Dermis microvascular lymphatic vessel endothelial cell (primary cell): ENCODE data around the gene TOB2. TPM values are rescaled to one million over a fixed set of nuclear protein-coding genes. Genes with fewer than 3 reads are reported as not detected.
"Not testable (repeated sequence)": the region's sequence is repeated elsewhere in the genome, so short reads cannot be mapped to it uniquely, and the experiment has no call there.

Experiments
- DNase-seq, 2 donors: peaks; one replicate each; pipeline versions ENCODE4 v3.0.0 to v3.0.0-alpha.2; 2010; ENCODE audit warnings: low read depth in 2 of 2
- total RNA-seq: library from RNA; depleted of rRNA; stranded (reverse); fragments of >200 nt; gene quantifications from 2 replicates; pipeline ENCODE4 v1.2.1, GENCODE V29; 2014

Gene TOB2
- total RNA-seq, 1 donor from 2014 or later: 11.3 TPM

DNA sequence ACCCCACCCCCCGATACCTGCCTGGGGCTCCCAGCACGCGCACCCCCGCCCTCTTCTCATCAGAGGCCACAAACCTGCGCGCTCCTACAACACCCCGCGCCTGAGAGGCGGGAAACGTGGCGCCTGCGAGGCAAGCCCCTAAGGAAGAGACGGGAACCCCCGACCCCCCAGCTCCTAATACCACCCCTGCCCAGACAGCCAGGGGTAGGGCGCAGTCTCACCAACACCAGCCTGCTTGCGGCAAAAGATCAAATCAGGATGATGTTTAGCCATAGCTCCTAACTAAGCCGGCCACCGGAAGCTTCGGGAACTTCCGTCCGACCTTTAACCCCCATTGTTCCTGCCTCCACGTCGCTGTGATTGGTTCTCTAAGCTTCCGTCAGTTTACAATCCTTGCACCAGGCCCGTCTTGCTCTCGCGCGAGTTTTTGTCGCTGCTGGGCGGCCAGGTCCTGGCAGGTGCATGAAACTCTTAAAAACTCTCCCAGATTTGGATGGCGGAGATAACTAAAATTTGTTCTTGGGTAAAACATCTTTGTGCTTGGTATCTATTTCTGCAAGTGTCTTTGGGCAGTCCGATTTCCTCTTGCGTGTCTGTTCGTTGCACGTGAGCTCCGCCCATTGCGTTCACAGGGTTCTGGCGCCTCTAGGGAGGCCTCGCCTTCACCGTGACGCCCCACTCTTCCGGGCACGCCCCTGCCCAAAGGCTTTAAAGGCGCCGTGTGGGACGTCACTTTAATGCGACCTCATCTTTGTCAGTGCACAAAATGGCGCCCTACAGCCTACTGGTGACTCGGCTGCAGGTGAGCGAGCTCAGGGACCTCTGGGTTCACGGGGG lies 22.0 kb upstream of the TOB2 start, which contains the start of the genes ACO2 and PHF5A:
ACO2 (plus strand) TSS at position 737 of the 837 bp plus-strand sequence; CDS start at position 767, 30 bp downstream.
PHF5A (minus strand) TSS at position 312 of the 837 bp plus-strand sequence; CDS start at position 273, 39 bp downstream.
- DNase-seq: peak; percentile 96 to 98

DNA sequence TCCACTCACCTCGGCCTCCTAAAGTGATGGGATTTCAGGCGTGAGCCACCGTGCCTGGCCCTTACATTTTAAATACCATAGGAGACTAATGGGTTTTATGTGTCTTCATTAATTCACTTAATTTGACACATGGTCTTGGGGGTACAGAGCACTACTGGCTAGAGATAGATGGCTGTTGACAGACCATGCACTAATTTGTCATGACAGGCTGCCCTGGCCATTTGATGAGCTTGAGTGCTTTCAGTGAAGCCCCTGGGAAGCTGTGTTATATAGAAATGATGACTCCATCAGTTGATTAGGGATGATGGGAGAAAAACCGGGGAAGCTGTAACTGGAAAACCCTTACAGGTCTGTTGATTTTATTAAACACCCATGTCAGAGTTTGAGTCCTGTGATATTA lies 15.3 kb upstream of the TOB2 start:
- DNase-seq: no peak

DNA sequence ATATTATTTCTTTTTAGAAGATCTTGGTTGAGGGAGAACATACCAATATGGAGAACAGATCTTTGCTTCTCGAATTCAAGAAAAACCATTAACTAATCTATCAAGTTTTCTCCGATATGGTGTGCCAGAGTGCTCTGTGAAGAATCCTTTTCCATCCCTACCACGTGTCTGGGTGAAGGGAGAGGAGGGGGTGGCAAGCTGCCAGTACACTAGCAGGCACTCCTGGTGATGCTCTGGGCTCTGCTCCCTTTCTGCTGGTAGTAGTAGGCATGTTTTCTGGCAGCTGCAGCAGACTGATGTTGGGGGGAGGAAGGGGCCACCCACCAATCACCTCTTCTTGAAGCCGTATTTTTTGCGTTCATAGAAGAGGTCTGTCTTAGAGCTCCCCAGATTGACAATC lies 13.5 kb upstream of the TOB2 start:
- not testable (repeated sequence) for DNase-seq

DNA sequence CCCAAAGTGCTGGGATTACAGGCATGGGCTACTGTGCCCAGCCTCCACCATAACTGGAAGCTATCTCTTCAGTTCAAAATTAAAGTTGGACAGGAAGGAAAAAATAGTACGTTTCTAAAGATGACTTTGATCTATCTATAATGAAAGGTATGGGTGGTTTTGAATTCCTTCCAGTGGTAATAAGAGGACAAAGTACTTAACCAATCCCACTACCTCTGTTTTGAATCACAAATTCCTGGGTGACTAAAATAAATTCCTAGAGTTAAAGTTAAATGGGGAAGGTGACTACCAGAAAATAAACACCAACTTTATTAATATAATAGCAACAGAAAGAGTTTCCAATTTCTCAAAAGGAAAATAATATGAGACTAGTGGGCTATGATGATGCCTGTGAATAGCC lies 12.8 kb upstream of the TOB2 start:
- DNase-seq: no peak

DNA sequence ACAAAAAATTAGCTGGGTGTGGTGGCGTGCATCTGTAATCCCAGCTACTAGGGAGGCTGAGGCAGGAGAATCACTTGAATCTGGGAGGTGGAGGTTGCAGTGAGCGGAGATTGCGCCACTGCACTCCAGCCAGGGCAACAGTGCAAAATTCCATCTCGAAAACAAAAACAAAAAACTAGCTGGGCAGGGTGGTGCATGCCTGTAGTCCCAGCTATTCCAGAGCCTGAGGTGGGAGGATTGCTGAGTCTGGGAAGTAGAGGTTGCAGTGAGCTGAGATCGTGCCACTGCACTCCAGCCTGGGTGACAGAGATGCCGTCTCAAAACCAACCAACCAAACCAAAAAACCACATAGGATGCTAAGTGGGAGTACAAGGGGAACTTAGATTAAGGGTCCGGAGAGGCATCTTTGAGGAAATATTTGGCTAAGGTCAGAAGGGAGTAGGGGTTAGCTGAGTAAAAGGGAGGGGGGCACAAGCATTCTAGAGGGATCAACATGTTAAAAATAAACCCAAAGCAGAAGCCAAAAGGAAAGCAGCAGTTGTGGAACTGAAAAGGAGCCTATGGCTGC lies 11.6 kb upstream of the TOB2 start:
- no peak for DNase-seq

DNA sequence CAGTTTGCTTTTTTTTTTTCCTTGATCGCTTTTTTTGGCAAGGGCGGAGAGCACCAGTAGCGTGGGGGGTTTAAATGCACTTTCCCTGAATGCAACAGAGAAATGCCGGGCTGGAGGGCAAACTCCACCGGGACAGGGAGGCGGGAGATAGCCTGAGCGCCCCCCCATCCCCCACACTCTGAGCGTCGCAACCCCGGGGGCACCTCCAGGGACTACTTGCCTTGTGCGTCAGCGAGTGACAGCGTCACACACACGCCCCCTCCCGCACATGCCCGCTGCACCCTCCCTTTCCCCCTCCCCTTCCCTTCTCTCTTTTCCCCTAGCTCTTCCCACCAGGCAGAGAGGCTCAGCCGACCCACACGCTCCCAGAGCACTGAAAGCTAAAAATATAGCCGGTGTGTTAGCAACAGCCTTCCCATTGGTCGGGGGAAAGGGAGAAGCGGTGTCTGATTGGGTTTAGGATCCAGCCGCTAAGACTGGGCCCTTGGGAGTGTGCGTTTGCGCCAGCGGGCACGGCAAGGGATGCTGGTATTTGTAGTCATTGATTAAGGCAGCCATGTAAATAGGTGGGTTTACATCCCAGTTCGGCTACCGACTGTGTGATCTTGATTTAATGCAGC lies 1.7 kb upstream of the TOB2 start:
- peak; percentile 99 to 100 for DNase-seq

DNA sequence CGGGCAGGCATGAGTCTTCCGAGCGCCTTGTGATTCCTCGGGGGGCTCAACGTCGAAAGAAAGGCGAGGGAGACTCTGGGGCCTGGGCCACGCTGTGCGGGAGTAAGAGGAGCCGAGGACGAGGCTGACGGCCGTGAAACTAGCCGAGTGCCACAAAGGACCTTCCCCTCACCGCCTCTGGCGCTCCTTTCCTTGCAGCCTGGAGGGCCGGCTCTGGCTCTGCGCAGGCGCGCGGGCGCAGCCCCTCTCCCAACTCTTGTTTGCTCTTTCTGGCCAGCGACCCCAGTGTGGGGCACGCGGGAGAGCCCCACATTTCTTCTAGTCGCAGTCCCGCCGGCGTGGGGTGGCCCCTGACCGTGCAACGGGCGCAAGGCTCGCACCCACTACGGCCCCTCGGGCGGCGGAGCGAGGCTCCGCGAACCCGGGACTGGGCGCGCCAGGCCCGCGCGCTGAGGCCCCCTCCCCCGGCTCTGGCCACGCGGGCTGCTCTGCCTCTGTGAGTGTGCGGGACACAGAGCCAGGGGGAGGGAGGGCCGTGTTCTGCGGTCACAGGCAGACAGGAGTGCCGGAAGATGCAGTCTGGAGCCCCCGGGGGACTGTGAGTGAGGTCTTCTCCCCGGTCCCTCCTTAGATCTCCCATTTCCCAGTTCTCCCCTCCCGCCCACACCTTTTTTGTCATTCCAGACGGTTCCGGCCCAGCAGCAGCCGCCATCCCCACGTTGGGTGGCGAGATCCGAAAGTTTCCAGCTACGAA lies 1.0 kb upstream of the TOB2 start:
- DNase-seq: peak; percentile 25 to 78

DNA sequence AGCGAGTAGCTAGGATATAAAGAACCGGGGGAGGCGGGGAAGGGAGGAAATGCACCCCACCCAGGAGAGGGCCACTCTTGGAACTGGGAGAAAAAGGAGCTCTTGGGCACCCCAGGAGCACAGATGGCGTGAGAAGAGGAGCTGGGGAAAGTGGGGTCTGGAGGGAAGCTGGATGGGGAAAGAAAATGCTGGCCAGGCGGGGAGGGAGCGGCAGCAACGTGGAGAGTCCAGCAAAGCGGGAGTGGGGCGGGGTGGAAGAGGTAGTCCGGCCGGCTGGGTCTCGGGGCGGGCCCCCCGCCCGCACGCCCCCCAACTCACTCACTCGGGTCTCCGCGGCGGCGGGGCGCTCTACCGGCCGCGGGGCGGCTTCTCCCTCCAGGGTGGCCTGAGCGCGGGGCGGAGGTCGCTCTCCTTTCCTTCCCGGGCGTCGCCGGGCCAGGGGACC lies 522 bp downstream of the TOB2 start:
- peak in 1 of 2 donors; percentile 23 for DNase-seq

DNA sequence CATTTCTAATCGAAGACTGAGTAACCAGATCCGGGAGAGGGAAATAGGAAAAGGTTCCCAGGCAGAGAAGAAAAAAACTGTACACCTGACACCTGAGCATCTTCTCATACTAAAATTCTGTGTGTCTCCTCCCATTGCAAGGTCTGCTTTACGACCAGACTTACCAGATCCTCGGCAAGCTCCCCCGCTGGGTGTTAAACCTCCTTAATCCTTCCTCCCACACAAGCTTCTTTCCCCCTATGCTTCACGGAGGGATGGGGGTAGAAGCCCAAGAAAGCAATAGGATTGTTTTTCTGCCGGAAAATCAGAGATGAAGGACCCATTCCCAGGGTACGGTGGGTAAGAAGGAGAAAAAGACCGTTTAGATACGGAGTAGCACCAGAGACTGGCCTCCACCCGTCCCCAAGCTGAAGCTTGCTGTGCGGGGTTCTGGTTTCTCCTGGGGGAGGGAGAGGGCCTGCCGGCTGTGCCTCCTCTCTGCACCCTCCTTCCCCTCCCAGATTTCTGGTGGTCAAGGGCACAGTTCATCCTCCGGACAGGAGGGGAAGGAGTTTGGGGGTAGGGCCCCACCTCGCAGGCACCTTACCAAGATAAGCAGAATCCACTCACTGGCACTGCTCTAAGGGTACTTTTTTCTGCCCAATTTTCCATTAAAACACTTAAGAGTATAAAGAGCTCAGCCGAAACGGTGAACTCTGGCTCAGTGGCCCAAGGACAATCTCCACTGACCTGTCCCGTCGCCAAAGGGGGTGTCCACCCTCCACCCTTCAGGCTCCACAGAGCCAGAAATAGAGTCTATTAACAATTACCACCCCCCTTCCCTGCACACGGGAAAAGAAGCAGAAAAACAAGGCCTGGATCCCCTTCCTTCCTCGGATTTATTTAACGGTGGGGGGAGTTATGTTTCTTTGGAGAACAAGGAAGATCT lies 1.2 kb downstream of the TOB2 start:
- peak in 1 of 2 donors; percentile 19 for DNase-seq

DNA sequence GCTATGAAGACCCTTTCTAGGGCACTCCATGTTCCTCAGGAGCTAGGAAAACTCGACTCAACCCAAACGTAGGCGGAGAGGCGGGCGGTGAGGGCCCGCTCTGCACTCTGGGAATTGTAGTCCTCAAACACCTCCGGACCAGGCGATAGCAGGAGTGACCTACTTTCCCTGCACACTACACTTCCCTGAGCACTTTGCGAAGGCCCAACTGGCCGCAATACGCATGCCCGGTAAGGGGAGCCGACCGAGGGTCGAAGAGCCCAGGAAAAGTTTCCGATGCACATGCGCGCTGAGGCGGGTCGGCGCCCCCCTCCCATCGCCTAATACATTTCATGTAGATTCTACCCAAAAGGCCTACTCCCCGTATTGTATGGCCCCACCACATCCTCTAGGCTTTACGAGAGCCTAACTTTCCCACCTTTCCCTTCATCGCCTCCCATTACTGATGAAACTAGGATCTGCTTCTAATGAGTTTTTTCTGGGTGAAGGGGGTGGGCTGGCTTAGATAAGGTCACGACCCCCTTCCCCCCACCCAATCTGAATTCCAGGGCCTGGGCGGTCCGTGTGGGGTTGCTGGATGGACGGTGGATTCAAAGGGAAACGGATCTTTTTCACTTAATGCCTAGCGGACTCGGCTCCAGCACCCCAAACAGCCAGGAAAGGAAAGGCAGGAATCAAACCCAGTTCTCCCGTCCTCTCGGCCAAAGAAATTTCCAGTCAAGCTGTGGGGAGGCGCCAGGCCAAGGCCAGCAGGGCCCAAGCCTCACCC lies 2.1 kb downstream of the TOB2 start:
- DNase-seq: peak; percentile 97 to 98

DNA sequence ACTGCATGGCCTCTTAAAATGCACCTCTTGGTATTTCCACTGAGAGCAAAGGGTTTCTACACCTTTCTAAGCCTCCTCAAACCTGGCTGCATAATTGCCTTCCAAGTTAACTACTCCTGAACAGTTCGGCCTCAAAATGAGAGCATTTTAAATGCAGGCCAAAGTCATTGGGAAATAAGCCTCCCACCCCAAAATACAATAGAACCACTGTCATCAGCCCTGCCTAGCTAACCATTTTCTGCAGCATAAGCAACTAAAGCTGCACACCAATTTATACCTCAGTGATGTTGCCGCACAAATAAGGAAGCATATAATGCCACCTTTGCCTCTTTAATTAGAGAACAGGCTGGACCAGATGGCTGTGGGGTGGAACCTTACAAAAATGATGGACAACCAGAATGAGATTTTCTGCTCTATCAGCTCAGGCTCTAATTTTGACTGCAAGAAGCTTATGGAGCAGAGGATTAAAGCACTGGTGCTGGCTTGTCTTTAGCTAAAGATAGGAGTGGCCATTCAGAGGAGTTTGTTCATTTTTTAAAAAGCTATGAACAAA lies 4.3 kb downstream of the TOB2 start:
- no peak for DNase-seq

DNA sequence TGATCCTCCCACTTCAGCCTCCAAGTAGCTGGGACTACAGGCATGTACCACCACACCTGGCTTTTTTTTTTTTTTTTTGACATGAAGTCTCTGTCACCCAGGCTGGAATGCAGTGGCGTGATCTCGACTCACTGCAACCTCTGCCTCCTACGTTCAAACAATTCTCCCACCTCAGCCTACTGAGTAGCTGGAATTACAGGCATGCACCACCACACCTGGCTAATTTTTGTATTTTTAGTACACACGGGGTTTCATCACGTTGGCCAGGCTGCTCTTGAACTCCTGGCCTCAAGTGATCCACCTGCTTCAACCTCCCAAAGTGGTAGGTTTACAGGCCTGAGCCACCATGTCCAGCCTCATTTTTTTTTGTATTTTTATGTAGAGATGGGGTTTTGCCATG lies 6.1 kb downstream of the TOB2 start:
- not testable (repeated sequence) for DNase-seq

DNA sequence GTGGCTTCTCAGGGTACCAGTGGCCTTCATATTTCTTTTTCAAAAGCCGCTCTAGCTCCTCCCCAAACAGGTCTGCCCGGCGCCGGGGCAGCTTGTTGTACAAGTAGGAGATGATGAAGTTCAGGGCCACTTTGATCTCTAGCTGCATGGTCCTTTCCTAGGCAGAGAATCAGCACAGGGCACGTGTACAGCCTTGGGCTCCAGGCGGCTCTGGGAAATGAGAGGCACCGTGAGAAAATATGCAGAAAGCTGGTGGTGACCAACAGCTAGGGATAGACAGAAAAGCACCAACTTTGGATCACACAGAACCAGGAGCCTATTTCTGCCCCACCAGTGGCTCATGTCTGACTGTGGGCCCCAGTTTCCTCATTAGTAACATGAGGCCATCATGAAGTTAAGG lies 9.4 kb downstream of the TOB2 start:
- DNase-seq: no peak

DNA sequence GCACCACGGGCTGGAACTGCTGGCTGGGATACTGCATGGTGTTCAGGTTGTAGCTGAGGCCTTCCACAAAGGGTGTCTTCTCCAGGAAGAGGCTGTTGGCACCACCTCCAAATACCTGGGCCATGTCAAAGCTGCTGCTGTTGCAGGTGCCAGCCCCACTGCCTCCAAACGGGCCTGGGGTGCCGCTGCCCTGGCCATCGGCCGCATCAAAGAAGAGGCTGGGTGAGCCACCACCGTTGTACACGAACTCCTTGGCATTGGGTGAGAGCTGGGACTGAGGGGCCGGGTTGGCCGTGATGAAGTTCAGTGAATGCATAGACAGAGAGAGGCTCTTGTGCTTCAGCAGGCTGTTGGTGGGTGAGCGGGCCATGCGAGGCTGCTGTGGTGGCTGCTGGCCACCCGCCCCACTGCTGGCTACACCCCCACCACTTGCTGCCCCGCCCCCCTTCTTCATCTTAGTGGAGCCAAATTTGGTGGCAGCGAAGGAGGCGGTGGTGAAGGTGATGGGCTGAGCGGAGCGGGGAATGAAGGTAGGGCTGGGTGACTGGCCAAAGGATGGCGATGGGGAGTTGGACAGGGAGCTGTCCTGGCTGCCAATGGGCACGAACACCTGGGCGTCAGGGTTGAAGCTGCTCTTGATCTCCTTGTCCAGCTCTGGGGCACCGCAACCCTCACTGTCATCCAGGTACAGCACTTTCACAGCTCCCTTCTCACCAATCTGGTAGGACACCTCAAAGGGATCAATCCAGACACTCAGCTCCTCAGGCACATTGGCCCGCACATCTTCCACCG lies 10.1 kb downstream of the TOB2 start:
- DNase-seq: no peak

DNA sequence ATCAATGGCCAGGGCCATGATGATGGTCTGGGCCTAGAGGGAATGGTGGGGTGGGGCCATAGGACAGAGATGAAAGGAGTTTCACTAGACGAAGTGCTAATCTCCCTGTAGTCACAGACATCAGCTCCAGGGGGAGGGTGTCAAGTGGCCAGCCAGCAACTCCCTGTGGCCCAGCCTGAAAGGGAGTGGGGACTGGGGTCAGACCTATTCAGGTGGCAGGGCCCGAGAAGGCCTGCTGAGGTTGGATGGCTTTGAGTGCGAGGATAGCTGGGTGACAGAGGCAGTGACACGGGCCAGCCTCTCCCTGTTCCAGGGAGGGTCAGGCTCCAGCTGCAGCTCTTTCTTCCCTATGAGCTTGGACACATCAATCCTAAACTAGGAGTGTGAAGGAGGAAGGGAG lies 11.0 kb downstream of the TOB2 start:
- DNase-seq: no peak

DNA sequence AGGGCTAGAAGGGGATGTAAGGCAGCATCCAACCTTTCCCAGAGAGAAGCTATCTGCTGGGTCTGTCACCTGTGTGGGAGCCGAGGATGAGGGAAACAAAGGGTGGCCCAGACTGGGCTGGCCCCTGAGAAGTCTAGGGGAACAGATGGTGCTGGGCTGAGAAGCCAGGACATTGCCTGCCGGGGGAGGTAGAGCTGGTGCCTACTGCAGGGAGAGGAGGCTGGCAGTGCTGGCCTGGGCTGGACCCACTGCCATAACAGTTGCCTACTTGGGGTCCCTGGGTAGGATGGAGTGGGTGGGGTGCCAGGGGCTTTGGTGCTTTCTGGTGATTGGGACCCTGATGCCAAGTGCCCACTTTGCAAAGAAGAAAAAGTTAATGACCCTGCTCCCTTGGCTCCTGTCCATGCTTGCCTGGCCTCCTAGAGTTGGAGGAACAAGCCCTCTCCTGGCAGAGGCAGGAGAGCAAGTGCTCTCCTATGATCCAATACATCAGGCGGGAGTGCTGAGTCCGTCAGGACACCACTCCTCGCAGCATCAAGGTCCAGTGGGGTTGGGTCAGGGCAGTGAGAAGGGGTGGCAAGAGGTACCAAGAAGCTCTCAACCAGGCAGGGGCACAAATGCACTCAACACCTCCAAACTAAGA lies 12.1 kb downstream of the TOB2 start:
- DNase-seq: not testable (repeated sequence)

DNA sequence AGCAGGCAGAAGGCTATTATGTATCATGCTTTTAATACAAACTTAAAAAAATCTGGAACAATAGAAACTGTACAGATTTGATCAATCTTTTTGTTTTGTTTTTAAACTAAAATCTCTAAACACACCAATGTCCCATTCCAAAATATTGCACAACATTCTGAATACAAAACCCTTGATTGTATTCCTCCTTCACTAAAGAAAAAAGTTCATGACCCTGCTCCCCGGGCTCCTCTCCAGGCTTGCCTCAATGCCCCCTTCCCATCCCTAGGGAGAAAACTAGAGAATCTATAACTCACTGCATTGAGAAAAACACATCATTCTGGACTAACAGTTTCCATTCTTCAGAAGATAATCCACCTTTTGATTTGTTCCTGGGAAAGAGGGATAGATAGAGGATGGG lies 13.1 kb downstream of the TOB2 start:
- DNase-seq: not testable (repeated sequence)

DNA sequence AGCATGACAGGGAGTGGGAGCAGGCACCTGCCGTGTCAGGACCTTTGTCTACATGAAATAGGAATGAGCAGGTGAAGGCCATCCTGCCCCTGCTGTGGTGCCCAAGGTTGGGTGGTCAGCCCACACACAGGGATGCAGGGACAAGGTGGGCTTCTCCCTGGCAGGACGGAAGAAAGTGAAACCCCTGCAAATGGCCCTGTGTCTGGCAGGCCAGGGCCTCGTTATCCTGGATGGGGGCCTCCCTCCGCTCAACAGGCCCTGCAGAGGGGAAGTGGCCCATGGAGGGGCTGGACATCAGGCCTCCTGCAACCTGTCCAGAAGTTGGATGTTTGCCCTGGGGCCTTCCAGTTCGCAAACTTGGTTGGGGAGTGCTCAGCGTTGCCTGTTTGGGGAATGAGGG lies 14.9 kb downstream of the TOB2 start:
- no peak for DNase-seq
